CD4-positive, CD25-positive, alpha-beta regulatory T cell (primary cell): ENCODE data around the gene FOXD4L6. TPM values are rescaled to one million over a fixed set of nuclear protein-coding genes. Genes with fewer than 3 reads are reported as not detected.
"Not testable (repeated sequence)": the region's sequence is repeated elsewhere in the genome, so short reads cannot be mapped to it uniquely, and the experiment has no call there.

ENCODE experiments used
- ATAC-seq, 2 donors: fragments of 150-1000 bp; cut with Tn5 transposase; one replicate each; pipeline ENCODE4 v1.10.0; 2021; ENCODE audit warnings: low read depth in 2 of 2, moderate number of reproducible peaks in 2 of 2, moderate library complexity in 1 of 2
- DNase-seq, 3 donors: peaks; one replicate each; pipeline versions ENCODE4 v3.0.0 to v3.0.0-alpha.2; 2012 to 2022; ENCODE audit warnings: mixed read lengths in 1 of 3
- H3K27ac ChIP-seq: one replicate; pipeline ENCODE4 v1.7.0; 2013; ENCODE audit warnings: mild to moderate bottlenecking, low read length; ENCODE audit not compliant: insufficient read depth, poor library complexity, severe bottlenecking
- H3K27me3 ChIP-seq: one replicate; pipeline ENCODE4 v1.7.0; 2013; ENCODE audit warnings: low read length; ENCODE audit not compliant: control insufficient read depth, insufficient read depth
- H3K36me3 ChIP-seq: one replicate; pipeline ENCODE4 v1.7.0; 2013; ENCODE audit warnings: mild to moderate bottlenecking, low read length, moderate library complexity; ENCODE audit not compliant: control insufficient read depth, insufficient read depth
- H3K4me1 ChIP-seq: 2 replicates; pipeline ENCODE4 v1.7.0; 2013; ENCODE audit warnings: mild to moderate bottlenecking, low read length; ENCODE audit not compliant: insufficient read depth, control insufficient read depth, poor library complexity, severe bottlenecking
- H3K4me3 ChIP-seq: one replicate; pipeline ENCODE4 v1.7.0; 2013; ENCODE audit warnings: low read depth, mild to moderate bottlenecking, low read length, moderate library complexity
- H3K9me3 ChIP-seq, 2 experiments: 1 replicate in 1 of 2; 2 replicates in 1 of 2; pipeline ENCODE4 v1.7.0; 2013; ENCODE audit warnings: low read length in 2 of 2, mild to moderate bottlenecking in 1 of 2, moderate library complexity in 1 of 2; ENCODE audit not compliant: control insufficient read depth in 2 of 2
- H3K27ac Mint-ChIP-seq, 3 donors: one replicate each; pipeline ENCODE4 v1.8.0; 2020 to 2022; ENCODE audit warnings: mild to moderate bottlenecking in 3 of 3, mixed read lengths in 3 of 3, moderate library complexity in 2 of 3
- H3K27me3 Mint-ChIP-seq: one replicate; pipeline ENCODE4 v1.8.0; 2022; ENCODE audit warnings: mild to moderate bottlenecking, mixed read lengths
- H3K36me3 Mint-ChIP-seq: one replicate; pipeline ENCODE4 v1.8.0; 2020; ENCODE audit warnings: mixed read lengths
- H3K4me1 Mint-ChIP-seq, 4 donors: one replicate each; pipeline ENCODE4 v1.8.0; 2020 to 2022; ENCODE audit warnings: mixed read lengths in 4 of 4, mild to moderate bottlenecking in 1 of 4
- H3K4me3 Mint-ChIP-seq, 4 donors: one replicate each; pipeline ENCODE4 v1.8.0; 2020 to 2022; ENCODE audit warnings: mild to moderate bottlenecking in 4 of 4, mixed read lengths in 4 of 4, moderate library complexity in 3 of 4
- H3K9me3 Mint-ChIP-seq, 7 donors: one replicate each; pipeline ENCODE4 v1.8.0; 2020 to 2022; ENCODE audit warnings: mixed read lengths in 7 of 7, mild to moderate bottlenecking in 3 of 7, moderate library complexity in 2 of 7
- polyA plus RNA-seq, 4 donors: library from polyadenylated mRNA; unstranded; fragments of 300-500 nt; fragmentation: Illumina TruSeq; gene quantifications; one replicate each; pipeline ENCODE4 v1.2.3, GENCODE V29; 2021
- total RNA-seq: library from RNA; stranded (reverse); gene quantifications from one replicate; pipeline ENCODE4 v1.2.3, GENCODE V29; 2022

FOXD4L6 gene
- total RNA-seq = not detected
- polyA plus RNA-seq = not detected

DNA sequence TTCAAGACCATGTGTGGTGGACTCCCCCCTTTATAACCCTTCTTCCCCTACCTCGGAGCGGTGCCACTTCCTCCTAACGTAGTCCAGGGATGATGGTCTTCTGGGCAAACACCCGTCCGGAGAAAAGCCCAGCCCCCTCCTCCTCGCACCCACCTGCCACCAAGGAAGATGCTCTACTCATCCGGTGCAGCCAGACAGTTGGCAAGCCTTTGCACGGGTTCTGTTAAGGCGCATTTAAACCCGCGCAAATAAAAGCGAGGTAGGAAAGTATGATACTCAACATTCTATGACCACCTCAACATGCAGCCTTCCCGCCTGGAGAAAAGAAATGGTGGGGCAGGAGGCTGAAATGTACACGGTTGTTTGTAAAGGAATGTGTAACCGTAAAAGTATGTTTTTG lies at the start of gene FOXD4L6:
Gene FOXD4L6, minus strand, starts transcription at position 101 of the 400 bp plus-strand sequence. CDS start 298 bp downstream, outside the sequence.
- not testable (repeated sequence) for H3K4me1 Mint-ChIP-seq, DNase-seq, H3K36me3 ChIP-seq, H3K4me1 ChIP-seq, H3K4me3 Mint-ChIP-seq, H3K9me3 Mint-ChIP-seq, H3K4me3 ChIP-seq, ATAC-seq, H3K36me3 Mint-ChIP-seq, H3K27me3 Mint-ChIP-seq, H3K9me3 ChIP-seq, H3K27ac ChIP-seq, H3K27me3 ChIP-seq, H3K27ac Mint-ChIP-seq

DNA sequence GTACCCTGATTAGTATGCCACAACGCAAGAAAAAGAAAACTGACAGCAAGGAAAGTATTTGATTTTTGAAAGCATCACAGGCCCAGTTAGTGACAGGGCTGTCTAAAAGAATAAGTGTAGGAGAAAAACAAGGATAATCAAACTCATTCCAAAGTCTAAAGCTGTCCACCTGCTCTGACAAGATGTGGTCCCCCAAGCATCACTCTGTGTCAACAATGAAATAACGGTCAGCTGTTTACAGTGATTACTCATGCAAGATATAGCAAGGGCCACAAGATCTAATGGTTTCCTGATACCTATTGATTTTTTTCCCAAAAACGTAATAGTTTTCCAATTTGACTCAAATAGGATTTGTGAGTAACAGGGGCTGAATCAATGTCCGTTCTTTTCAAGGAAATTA lies 46.5 kb upstream of the FOXD4L6 start:
- not testable (repeated sequence) for H3K9me3 Mint-ChIP-seq, H3K4me1 Mint-ChIP-seq, H3K4me3 Mint-ChIP-seq, ATAC-seq, H3K36me3 Mint-ChIP-seq, H3K4me3 ChIP-seq, H3K27ac Mint-ChIP-seq, H3K27ac ChIP-seq, H3K4me1 ChIP-seq, H3K27me3 Mint-ChIP-seq, H3K9me3 ChIP-seq, H3K36me3 ChIP-seq, H3K27me3 ChIP-seq, DNase-seq

DNA sequence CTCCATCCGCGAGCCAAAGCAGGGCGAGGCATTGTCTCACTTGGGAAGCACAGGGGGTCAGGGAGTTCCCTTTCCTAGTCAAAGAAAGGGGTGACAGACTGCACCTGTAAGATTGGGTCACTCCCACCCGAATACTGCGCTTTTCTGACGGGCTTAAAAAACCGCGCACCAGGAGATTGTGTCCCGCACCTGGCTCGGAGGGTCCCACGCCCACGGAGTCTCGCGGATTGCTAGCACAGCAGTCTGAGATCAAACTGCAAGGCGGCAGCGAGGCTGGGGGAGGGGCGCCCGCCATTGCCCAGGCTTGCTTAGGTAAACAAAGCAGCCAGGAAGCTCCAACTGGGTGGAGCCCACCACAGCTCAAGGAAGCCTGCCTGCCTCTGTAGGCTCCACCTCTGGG lies 21.6 kb upstream of the FOXD4L6 start:
- H3K27me3 Mint-ChIP-seq, H3K27ac Mint-ChIP-seq, H3K36me3 ChIP-seq, ATAC-seq, H3K27ac ChIP-seq, H3K27me3 ChIP-seq, H3K4me3 Mint-ChIP-seq, DNase-seq, H3K36me3 Mint-ChIP-seq, H3K4me3 ChIP-seq, H3K4me1 ChIP-seq, H3K4me1 Mint-ChIP-seq, H3K9me3 Mint-ChIP-seq, H3K9me3 ChIP-seq: not testable (repeated sequence)

DNA sequence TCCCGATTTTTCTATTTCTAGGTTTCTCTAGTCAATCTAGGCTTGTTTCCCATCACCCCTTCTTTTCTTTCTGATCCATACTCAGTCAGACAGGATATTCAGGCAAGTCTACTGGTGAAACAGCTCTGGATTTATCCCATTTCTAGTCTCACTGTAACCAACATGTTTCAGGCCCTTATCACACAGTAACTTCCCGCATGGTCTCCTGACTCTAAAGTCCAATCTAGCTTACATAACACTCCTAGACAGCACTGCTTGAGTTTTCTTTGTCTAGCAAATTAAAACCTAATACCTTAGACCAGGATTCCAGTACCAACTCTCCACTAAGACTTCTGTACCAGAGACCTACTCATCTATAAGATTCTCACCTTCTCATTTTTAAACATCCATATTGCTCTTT lies 13.4 kb upstream of the FOXD4L6 start:
- H3K4me3 ChIP-seq, H3K9me3 Mint-ChIP-seq, H3K27me3 ChIP-seq, ATAC-seq, H3K4me1 ChIP-seq, H3K27me3 Mint-ChIP-seq, H3K4me1 Mint-ChIP-seq, H3K27ac Mint-ChIP-seq, DNase-seq, H3K36me3 ChIP-seq, H3K9me3 ChIP-seq, H3K36me3 Mint-ChIP-seq, H3K27ac ChIP-seq, H3K4me3 Mint-ChIP-seq: not testable (repeated sequence)

DNA sequence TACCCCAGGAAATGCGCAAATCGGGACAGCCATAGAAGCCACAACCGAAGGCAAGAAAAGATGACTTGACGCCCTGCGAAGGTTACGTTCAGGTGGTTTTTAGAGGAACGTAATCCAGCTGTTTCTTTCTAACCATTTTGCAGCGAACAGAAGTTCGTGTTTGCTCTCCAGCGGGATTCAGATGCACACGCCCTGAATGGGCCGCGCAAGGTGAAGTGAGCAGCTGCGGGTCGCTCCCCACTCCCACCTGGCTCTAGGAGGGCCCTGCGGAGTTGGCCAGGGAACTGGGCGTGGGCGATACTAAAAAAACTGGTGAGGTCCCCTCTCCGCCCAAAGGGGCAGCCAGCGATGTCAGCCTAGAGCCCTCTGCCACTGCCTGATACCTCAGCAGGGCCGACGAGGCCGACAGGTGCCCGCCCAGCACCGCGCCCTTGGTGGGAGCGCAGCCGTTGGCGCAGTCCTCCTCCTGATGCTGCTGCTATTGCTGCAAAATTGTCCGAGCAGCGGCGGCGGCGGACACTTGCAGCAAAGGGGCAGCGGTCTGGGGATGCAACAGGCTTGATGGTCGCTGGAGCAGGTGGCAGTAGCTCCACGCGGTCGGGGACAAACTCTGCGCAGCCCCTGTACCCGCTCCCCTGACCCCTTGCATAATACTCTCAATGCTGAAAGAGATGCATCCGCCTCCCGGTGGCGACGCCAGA lies 1.6 kb downstream of the FOXD4L6 start:
- H3K36me3 ChIP-seq, H3K27me3 Mint-ChIP-seq, H3K4me1 ChIP-seq, H3K27ac Mint-ChIP-seq, H3K36me3 Mint-ChIP-seq, H3K4me1 Mint-ChIP-seq, H3K9me3 Mint-ChIP-seq, H3K27ac ChIP-seq, H3K27me3 ChIP-seq, ATAC-seq, H3K9me3 ChIP-seq, DNase-seq, H3K4me3 ChIP-seq: not testable (repeated sequence)
- peak overlapping the region in 2 of 4 donors; percentile 24 to 51 for H3K4me3 Mint-ChIP-seq

DNA sequence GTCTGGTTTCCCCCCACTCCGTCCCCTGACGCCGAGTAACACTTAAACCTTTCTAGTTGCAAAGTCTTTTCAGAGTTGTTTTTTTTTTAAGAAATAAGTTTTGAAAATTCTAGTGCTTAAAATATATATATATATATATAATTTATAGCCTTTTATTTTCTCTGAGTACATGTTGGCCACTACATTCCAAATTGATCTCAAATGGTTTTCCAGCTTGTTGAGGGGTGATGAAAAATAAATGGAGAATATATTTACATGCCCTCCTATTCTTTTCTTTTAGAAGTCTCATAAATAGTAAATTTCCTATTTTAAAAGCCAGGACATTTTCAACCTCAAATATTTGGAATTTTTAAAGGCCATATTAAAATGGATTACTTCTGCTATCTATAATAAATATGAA lies 2.5 kb downstream of the FOXD4L6 start:
- not testable (repeated sequence) for H3K36me3 ChIP-seq, H3K4me1 Mint-ChIP-seq, H3K9me3 Mint-ChIP-seq, H3K27me3 ChIP-seq, H3K4me3 ChIP-seq, H3K27ac ChIP-seq, H3K4me1 ChIP-seq, H3K36me3 Mint-ChIP-seq, H3K9me3 ChIP-seq, H3K4me3 Mint-ChIP-seq, H3K27me3 Mint-ChIP-seq, H3K27ac Mint-ChIP-seq, DNase-seq, ATAC-seq

DNA sequence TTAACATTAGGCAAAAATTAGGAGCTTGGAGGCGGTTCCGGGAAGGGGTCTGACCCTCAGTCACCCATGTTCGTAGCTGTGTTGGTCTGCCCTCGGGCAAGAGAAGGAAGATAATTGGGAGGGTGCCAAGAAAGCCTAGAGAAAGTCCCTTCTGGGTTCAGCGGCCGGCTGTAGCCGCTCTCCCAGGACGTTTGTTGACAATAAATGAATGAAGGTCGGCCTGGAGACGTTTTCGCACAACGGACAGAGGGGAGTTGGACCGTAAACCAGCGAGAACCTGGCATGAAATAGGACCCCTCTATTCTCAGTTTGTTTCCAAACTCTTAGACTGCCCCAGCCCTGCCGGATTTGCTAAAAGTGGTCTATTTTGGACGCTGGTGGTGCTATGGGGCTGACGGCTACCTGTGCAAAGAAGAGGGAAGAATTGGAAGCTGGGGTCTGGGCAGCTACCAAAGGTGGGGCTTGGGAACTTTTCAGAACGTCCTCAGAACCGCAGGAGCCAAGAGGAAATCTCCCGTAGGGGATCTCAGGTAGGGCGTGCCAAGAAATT lies 3.3 kb downstream of the FOXD4L6 start:
- not testable (repeated sequence) for H3K27ac Mint-ChIP-seq, H3K4me1 ChIP-seq, H3K9me3 Mint-ChIP-seq, H3K36me3 Mint-ChIP-seq, ATAC-seq, H3K4me1 Mint-ChIP-seq, H3K27me3 Mint-ChIP-seq, DNase-seq, H3K27ac ChIP-seq, H3K9me3 ChIP-seq, H3K4me3 Mint-ChIP-seq, H3K4me3 ChIP-seq, H3K27me3 ChIP-seq, H3K36me3 ChIP-seq

DNA sequence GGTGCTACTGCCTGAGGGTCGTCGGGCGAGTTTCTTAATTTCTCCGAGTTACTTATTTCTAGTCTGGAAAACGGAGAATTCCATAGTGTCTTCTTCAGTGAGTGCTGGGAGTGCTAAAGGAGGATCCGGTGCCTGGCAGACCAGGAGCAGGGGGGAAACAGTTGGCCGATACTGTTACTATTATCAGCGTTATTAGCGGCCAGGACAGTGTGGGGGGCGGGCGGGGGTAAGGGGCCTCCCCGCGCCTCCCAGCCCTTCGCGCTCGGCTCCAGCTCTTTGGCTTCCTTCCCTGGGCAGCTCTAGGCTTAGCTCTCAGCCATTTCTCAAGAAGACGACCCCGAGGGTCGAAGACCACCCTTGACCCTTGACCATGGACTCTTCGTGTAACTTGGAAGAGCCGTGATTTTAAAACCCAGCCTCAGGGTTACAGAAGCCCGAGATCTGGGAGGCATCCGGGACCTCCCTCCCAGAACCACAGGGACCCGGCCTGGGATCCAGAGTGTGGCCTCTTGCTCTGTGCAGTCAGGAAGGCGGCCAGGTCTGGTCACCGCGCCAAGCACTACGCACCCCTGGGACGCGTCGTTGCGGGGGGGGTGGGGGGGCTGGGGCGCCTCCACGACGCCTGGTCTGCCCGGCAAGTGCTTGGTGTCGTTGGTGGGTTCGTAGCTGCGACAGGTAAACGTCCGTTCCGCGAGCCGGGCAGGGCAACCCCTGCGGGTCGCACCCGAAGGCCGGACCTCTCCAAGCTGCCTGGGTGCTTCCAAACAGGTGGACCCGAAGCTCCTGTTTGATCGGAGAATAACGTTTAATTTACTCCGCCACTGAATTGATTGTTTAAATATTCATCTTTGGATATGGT lies 4.0 kb downstream of the FOXD4L6 start:
- H3K9me3 Mint-ChIP-seq, ATAC-seq, H3K4me3 Mint-ChIP-seq, H3K27ac Mint-ChIP-seq, H3K27me3 Mint-ChIP-seq, H3K36me3 ChIP-seq, H3K27ac ChIP-seq, H3K27me3 ChIP-seq, H3K9me3 ChIP-seq, DNase-seq, H3K36me3 Mint-ChIP-seq, H3K4me1 Mint-ChIP-seq, H3K4me1 ChIP-seq, H3K4me3 ChIP-seq: not testable (repeated sequence)
